HG03439 (cell line): ENCODE data around the gene EXOC4.
"Not testable (repeated sequence)": the region's sequence is repeated elsewhere in the genome, so short reads cannot be mapped to it uniquely, and the experiment has no call there.

Experiments used
- ATAC-seq: cut with Tn5 transposase; IDR thresholded peaks from one replicate; pipeline ENCODE4 v1.9.1; 2021; ENCODE audit warnings: mild to moderate bottlenecking, moderate library complexity; ENCODE audit not compliant: unreplicated experiment

Gene EXOC4

GRCh38 chr7:133275008-133275407 lies 22.1 kb downstream of the EXOC4 start:
- no peak for ATAC-seq

GRCh38 chr7:133275446-133276095 lies 22.7 kb downstream of the EXOC4 start:
- ATAC-seq = no peak

- not testable (repeated sequence) for ATAC-seq
Measured at GRCh38 chr7:133278975-133279374, 26.1 kb downstream of the EXOC4 start.

DNA sequence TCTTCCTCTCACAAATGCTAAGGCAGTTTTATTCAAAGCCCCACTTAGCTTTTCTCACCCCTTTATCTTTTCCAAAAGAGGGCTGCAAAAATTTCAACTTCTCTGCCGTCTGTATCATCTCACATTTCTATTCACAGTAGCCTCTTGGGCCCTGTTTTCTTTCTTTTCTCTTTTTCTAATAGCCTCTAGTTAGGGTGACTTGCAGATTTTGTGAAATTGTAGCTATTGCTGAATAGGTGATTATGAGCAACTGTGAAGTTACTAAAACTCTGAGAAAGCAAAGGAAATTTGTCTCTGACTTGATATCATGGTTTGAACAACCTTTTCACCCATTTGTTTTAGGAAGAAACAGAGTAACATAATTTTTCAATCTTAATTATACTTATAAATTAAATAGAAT lies 29.2 kb downstream of the EXOC4 start:
- ATAC-seq = no peak

GRCh38 chr7:133284092-133284491 lies 31.2 kb downstream of the EXOC4 start:
- no peak for ATAC-seq

DNA sequence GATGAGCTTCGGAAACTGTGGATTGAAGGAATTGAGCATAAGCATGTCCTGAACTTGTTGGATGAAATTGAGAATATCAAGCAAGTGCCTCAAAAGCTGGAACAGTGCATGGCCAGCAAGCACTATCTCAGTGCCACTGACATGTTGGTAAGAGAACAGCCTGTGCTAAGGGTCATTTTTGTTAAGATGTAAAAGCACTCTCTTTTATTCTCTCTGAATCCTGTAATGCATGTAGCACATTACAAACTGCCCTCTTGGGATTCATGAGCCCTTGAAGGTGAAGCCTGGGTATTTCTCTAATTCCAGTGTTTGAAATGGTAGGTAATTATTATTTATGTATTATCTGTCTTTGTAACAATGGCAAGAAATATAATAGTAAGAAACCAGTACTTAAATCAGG lies 36.1 kb downstream of the EXOC4 start:
- no peak for ATAC-seq

DNA sequence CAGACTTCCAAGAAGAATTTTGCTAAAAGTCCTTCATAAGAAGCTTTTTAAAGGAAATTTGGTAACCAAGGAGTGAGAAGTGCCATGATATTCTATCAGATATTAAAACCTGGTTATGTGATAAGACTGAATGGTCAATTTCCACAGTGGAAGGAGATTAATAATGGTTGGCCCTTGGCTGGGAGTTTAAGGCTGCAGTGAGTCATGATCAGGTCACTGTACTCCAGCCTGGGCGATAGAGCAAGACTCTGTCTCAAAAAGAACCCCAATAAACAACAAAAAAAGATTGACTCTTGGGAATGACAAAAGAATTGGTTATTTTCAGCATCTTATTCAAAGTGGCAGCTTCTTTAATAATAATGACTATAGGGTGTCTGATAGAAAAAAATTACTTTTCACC lies 37.2 kb downstream of the EXOC4 start:
- ATAC-seq = no peak

DNA sequence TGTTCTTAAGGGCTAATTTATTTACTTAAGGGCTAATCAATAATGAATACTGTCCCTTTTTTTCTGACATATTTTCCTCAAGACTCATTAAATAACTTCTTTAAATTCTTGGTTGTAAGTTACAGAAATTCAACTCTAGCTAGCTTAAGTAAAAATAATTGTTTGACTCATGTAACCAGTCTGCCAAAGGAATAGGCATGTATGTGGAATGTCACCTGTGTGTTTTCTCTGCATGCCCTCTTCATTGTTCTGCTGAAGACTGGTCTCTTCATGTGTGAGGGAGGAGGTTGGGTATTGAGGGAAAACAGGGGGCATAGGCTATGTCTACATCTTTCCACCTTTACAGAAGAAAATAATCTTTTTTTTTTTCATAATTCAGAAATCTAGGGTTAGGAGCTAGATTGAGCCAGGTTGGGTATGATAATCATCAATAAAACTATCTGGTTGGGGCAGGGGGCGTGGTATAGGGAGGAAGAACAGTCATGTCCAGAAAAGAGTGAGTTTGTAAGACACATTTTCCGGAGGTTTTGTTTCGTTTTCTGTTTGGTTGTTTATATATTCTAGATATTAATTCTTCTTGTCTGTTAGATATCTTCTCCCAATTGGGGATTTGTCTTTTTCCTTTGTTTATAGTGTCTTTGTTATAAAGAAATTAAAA lies 37.9 kb downstream of the EXOC4 start:
- no peak for ATAC-seq

DNA sequence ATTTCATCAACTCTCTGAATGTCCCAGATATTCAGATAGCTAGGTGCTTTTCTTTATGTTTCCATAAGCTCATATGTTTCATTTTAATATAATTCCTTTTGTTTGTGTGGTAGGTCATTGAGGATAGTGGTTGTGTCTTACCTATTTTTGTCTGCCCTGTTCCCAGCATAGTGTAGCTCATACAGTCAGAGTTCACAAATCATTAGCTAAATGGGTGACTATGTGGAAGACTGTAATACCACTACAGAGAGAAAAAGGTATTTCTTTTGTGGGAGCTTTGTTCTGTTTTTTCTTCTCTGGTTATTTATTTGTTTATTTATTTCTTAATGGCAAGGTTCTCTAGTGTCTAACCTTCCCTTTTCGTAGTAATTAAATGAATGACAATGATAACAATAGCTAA lies 39.8 kb downstream of the EXOC4 start:
- no peak for ATAC-seq

- no peak for ATAC-seq
Measured at GRCh38 chr7:133293384-133294160, 40.7 kb downstream of the EXOC4 start.

DNA sequence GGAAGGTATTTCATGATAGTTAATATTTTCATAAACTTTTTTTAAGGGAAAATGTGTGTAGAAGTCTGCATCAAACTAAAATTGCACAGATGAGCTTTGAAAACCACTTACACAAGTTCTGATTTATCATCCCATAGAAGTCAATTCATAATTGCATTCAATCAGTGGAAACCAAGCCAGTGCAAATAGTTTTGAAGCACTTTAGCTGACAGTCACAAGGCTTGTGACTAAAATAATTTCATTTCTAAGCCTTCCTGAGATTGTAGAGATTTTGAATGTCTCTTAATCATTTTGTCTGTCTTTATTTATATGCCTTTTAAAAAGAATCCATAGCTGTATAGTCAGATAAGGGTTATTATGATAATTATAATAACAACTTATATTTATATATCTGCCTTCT lies 41.4 kb downstream of the EXOC4 start:
- ATAC-seq = no peak

GRCh38 chr7:133295484-133295883 lies 42.6 kb downstream of the EXOC4 start:
- ATAC-seq = no peak

- no peak for ATAC-seq
Measured at GRCh38 chr7:133297093-133297492, 44.2 kb downstream of the EXOC4 start.

- ATAC-seq = no peak
Measured at GRCh38 chr7:133298080-133298479, 45.2 kb downstream of the EXOC4 start.

- ATAC-seq = no peak
Measured at GRCh38 chr7:133299676-133300075, 46.8 kb downstream of the EXOC4 start.

GRCh38 chr7:133300088-133300487 lies 47.2 kb downstream of the EXOC4 start:
- no peak for ATAC-seq

- ATAC-seq = no peak
Measured at GRCh38 chr7:133300811-133301210, 47.9 kb downstream of the EXOC4 start.

DNA sequence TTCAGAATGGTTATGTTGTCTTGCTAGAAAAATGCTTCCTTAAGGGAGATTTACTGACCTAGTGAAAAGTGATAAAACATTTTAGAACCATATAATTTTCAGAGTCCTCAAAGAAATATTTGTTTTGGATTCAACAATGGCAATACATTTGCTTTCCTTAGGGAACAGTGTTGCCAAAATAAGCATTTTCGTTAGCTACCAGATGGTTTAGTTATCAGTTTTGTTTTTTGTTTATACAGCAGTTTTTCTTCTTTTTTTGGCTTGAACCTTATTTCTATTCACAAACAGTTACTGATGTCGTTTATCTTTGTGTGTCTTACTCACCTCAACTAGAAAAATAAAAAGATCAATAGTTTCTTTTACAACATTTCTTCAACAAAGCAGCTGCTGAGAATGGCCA lies 48.6 kb downstream of the EXOC4 start:
- no peak for ATAC-seq

- ATAC-seq = no peak
Measured at GRCh38 chr7:133303372-133303771, 50.5 kb downstream of the EXOC4 start.

DNA sequence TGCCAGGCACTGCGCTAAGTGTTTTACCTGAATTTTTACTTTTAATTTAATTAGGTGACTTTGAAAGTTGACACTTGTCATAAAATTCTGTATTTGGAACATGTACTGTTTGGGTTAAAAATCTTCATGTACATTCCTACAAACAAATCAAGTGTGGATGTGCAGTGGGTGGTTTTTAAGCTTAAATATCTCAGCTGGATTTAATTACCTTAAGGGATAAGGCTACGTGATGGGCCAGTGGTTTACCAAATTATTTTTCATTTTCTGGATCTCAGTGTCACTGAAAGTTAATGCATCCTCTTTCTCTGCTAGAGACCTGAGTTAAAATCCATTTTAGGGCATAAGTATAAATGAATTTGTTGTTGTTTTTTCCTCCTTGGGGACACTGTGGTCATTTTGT lies 51.1 kb downstream of the EXOC4 start:
- ATAC-seq = no peak

DNA sequence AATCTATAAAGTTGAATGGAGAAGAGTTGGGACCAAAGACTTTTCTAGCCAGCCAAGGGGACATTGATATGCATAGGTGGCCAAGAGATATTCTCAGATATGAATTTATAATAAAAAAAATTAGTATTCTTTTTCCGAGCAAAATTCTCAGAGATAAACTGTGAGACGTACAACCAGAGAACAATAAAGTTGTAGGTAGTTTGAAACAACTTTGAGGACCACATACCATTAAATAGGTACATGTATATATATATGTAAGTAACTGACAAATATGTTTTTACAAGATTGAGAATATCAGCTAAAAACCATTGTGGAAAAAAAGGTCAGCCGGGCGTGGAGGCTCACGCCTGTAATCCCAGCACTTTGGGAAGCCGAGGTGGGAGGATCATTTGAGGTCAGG lies 56.5 kb downstream of the EXOC4 start:
- ATAC-seq = no peak

GRCh38 chr7:133310232-133310862 lies 57.5 kb downstream of the EXOC4 start:
- no peak for ATAC-seq
